ENCODE measurements around the gene ZNF22.

The ZNF22 gene

GRCh38 chr10:45035673-45036072 is 35.0 kb downstream of the ZNF22 start:
- no peak for DNase-seq

- no peak for DNase-seq
Measured at GRCh38 chr10:45040921-45041542, 40.3 kb downstream of the ZNF22 start.

- no peak for DNase-seq
Measured at GRCh38 chr10:45044290-45044689, 43.6 kb downstream of the ZNF22 start.

- DNase-seq = no peak
Measured at GRCh38 chr10:45050551-45051235, 50.0 kb downstream of the ZNF22 start.

GRCh38 chr10:45052700-45053099 is 52.0 kb downstream of the ZNF22 start:
- no peak for DNase-seq

GRCh38 chr10:45053569-45054100 is 52.9 kb downstream of the ZNF22 start:
- DNase-seq = no peak
